ENCODE data around the gene DCTN4. TPM values are rescaled to one million over a fixed set of nuclear protein-coding genes. Genes with fewer than 3 reads are reported as not detected.
A peak's percentile ranks its signal among the peaks of the same experiment; 100 is the strongest.

DCTN4 gene
- total RNA-seq, 1 donor from 2014 or later: 83.3 TPM

DNA sequence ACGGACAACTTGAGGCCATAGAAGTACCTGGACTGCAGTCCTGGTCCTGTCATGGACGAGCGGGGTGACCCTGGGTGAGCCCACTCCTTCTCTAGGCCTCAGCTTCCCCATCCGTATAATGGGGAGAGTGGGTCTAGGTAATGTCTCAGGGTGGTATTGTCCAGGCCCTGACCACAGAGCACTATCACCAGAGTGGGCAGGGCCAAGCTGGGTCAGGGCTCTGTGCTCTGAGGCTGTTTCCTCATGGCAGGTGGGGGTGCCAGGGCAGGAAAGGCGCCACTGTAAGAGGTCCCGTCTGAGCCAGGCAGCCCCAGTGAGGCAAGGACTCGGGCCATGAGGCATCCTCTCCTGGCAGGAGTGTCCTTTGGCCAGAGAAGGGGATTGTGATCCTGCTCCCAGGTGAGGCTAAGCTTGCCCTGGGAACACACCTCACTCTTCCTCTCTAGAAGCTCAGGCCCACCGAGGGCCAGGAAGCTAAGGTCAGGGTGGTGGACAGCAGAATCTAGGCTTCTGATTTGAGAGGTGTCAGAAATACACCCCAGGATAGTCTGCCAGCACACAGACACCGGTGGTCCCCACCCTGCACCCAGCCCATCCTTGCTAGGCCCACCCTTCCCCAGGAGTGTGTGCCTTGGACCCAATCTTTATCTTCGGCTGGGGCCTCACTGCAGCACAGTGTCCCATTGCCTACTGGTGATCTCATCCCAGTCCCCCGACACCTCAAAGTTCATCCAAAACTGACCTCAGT lies 99.3 kb downstream of the DCTN4 start:
- no peaks in the 10 kb centered on the region for H3K36me3 Mint-ChIP-seq (ENCODE audit: low read depth)
- H3K4me1 Mint-ChIP-seq: peaks cover 10% of the 10 kb centered on the region
- TF ChIP-seq, protein P1, sequence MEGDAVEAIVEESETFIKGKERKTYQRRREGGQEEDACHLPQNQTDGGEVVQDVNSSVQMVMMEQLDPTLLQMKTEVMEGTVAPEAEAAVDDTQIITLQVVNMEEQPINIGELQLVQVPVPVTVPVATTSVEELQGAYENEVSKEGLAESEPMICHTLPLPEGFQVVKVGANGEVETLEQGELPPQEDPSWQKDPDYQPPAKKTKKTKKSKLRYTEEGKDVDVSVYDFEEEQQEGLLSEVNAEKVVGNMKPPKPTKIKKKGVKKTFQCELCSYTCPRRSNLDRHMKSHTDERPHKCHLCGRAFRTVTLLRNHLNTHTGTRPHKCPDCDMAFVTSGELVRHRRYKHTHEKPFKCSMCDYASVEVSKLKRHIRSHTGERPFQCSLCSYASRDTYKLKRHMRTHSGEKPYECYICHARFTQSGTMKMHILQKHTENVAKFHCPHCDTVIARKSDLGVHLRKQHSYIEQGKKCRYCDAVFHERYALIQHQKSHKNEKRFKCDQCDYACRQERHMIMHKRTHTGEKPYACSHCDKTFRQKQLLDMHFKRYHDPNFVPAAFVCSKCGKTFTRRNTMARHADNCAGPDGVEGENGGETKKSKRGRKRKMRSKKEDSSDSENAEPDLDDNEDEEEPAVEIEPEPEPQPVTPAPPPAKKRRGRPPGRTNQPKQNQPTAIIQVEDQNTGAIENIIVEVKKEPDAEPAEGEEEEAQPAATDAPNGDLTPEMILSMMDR (conservative IDR thresholded peaks at IDR 0.05): no peak
- H3K4me3 Mint-ChIP-seq: peak overlapping the region; percentile 54
- no peak overlapping the region for H3K27ac Mint-ChIP-seq (ENCODE audit: unreplicated experiment)
- peaks cover 26% of the 10 kb centered on the region for H3K27me3 Mint-ChIP-seq (ENCODE audit: low read depth)
- DNase-seq (ENCODE audit: low read depth, low spot score): no peak
- no peaks in the 10 kb centered on the region for H3K9me3 Mint-ChIP-seq

- Mint-ChIP-seq H3K27me3 (ENCODE audit: low read depth) (peaks cover 23% of the 10 kb centered on the region), H3K4me3 (peak overlapping the region; percentile 50), H3K4me1 (peaks cover 10% of the 10 kb centered on the region), H3K36me3 (ENCODE audit: low read depth) (no peaks in the 10 kb centered on the region), H3K27ac (ENCODE audit: unreplicated experiment) (no peak overlapping the region), H3K9me3 (no peaks in the 10 kb centered on the region)
- DNase-seq (ENCODE audit: low read depth, low spot score): no peak
- TF ChIP-seq, protein P1 (conservative IDR thresholded peaks at IDR 0.05): no peak
These were observed 100.0 kb downstream of the DCTN4 start for GRCh38 chr5:150658699-150659265.

Other genes starting within 250 kb of the DCTN4 start
- gene SYNPO, start 118.4 kb downstream of the DCTN4 start, total RNA-seq: 1.5 TPM in 2 replicates
- 2.6 and 3.2 TPM in 2 replicates for gene MYOZ3, start 97.8 kb downstream of the DCTN4 start, total RNA-seq
- 64.6 and 65.2 TPM in 2 replicates for gene RBM22, start 58.0 kb downstream of the DCTN4 start, total RNA-seq
- 5.7 and 7.0 TPM in 2 replicates for gene SMIM3, start 19.7 kb upstream of the DCTN4 start, total RNA-seq
- gene IRGM, start 87.5 kb upstream of the DCTN4 start, total RNA-seq: not detected in 2 replicates
- 12.1 and 12.4 TPM in 2 replicates for gene ZNF300, start 146.0 kb upstream of the DCTN4 start, total RNA-seq

Data from neural crest cell (in vitro differentiated cells).